Suprapubic skin (tissue), 3 donors: ENCODE results near the gene MTSS2.

Experiments
- POLR2AphosphoS5 ChIP-seq, 3 donors: sonication (generic); formaldehyde crosslinking; IDR thresholded peaks; one replicate each; pipeline ENCODE4 v1.6.1; 2017; ENCODE audit warnings: antibody characterized with exemption in 3 of 3
- TF ChIP-seq, protein P1 (sequence below), 2 donors: fragments of 200-600 bp in 1 of 2; fragments of 450-650 bp in 1 of 2; sonication (generic) in 1 of 2; IDR thresholded peaks; one replicate each; pipeline ENCODE4 v1.5.1; 2016 to 2019; ENCODE audit warnings: antibody characterized with exemption in 2 of 2, mild to moderate bottlenecking in 1 of 2, moderate library complexity in 1 of 2

DNA sequence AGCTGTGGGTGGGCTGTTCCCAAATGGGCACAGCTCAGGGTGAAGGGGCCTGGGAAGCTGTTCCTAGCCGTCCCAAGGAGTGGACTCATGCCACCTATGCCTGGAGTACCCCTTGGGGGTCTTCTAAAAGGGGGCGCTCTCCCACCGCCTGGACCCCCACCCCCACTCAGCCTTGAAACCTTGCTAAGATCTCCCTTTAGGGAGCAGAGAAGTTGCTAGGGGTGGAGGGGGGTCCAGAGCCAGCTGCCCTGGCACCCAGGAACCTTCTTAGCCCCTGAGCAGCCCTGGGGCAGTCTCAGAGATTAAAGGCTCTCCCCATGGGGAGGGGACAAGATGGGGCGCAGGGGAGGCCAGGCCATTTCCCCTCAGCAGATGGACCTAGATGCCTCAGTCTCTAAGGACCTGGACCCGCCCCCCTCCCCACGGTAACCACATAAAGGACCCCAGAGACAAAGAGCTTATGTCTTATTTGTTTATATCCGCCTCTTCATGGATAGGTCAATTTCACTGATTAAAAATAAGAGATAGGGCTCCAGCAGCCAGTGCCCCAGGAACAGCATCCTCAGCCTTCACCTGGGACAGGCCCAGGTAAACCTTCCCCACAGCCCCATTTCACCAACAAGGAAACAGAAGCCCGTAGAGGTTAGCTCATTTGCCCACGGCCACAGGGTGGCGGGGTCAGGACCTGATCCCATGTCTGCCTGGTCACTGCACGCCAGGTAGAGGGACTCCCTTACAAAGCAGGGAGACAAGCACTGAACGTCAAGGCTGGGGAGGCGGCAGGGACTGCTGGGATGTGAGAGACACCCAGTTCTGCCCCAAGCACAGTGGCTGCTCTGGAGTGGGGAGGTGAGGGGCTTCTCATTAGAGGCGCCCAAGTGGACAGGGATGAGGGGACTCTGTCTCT, 3.4 kb downstream of the MTSS2 start:
- TF ChIP-seq, protein P1, sequence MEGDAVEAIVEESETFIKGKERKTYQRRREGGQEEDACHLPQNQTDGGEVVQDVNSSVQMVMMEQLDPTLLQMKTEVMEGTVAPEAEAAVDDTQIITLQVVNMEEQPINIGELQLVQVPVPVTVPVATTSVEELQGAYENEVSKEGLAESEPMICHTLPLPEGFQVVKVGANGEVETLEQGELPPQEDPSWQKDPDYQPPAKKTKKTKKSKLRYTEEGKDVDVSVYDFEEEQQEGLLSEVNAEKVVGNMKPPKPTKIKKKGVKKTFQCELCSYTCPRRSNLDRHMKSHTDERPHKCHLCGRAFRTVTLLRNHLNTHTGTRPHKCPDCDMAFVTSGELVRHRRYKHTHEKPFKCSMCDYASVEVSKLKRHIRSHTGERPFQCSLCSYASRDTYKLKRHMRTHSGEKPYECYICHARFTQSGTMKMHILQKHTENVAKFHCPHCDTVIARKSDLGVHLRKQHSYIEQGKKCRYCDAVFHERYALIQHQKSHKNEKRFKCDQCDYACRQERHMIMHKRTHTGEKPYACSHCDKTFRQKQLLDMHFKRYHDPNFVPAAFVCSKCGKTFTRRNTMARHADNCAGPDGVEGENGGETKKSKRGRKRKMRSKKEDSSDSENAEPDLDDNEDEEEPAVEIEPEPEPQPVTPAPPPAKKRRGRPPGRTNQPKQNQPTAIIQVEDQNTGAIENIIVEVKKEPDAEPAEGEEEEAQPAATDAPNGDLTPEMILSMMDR (IDR thresholded peaks at IDR 0.05): no peak
- no peak for TF ChIP-seq POLR2AphosphoS5 (IDR thresholded peaks at IDR 0.05)
